ENCODE results near the gene AK8. TPM values are rescaled to one million over a fixed set of nuclear protein-coding genes. Genes with fewer than 3 reads are reported as not detected.

AK8 gene
- total and polyA plus RNA-seq, 7 donors: 0.10 TPM; not detected in 6

GRCh38 chr9:132743931-132744479 lies 134.1 kb downstream of the AK8 start:
- no peak for TF ChIP-seq CTCF (IDR thresholded peaks at IDR 0.05)
- ATAC-seq (no peak), DNase-seq (no peak)
- Histone ChIP-seq H3K36me3 (ENCODE audit: insufficient read depth in 1 of 2, low read depth in 1 of 2) (no peaks in the 10 kb centered on the region), H3K4me3 (no peak overlapping the region), H3K4me1 (no peaks in the 10 kb centered on the region), H3K27me3 (ENCODE audit: insufficient read depth in 3 of 3, low read length in 2 of 3) (peaks cover 0 to 64% (median 16%) of the 10 kb centered on the region in 3 donors), H3K27ac (no peak overlapping the region), H3K9me3 (no peaks in the 10 kb centered on the region)
- intact Hi-C loops (cut with DNase I): no loop called here
- WGBS, 3 donors: 22 to 26% (median 25%) methylated on average over 13 of the region's 13 CpGs

GRCh38 chr9:132742821-132743311 lies 135.2 kb downstream of the AK8 start:
- no peak for ATAC-seq
- Histone ChIP-seq H3K27ac (no peak overlapping the region), H3K27me3 (ENCODE audit: insufficient read depth in 3 of 3, low read length in 2 of 3) (peaks cover 0 to 64% (median 16%) of the 10 kb centered on the region in 3 donors), H3K9me3 (no peaks in the 10 kb centered on the region), H3K4me3 (no peak overlapping the region), H3K4me1 (no peaks in the 10 kb centered on the region), H3K36me3 (ENCODE audit: insufficient read depth in 1 of 2, low read depth in 1 of 2) (no peaks in the 10 kb centered on the region)
- TF ChIP-seq CTCF (IDR thresholded peaks at IDR 0.05): no peak
- 43 to 45% (median 44%) methylated on average over 16 to 17 of the region's 17 CpGs for WGBS, 3 donors
- intact Hi-C loops (cut with DNase I): no loop called here
- DNase-seq: no peak

- H3K27me3 ChIP-seq (ENCODE audit: insufficient read depth in 3 of 3, low read length in 2 of 3): peaks cover 0 to 52% (median 15%) of the 10 kb centered on the region in 3 donors
Measured at GRCh38 chr9:132740526-132741309, 137.4 kb downstream of the AK8 start.

GRCh38 chr9:132739710-132740310 lies 138.3 kb downstream of the AK8 start:
- intact Hi-C loops (cut with DNase I): no loop called here
- ATAC-seq (no peak), DNase-seq (no peak)
- Histone ChIP-seq H3K4me3 (no peak overlapping the region), H3K9me3 (no peaks in the 10 kb centered on the region), H3K4me1 (no peaks in the 10 kb centered on the region), H3K36me3 (ENCODE audit: insufficient read depth in 1 of 2, low read depth in 1 of 2) (no peaks in the 10 kb centered on the region), H3K27me3 (ENCODE audit: insufficient read depth in 3 of 3, low read length in 2 of 3) (peaks cover 0 to 46% (median 13%) of the 10 kb centered on the region in 3 donors), H3K27ac (no peak overlapping the region)
- TF ChIP-seq CTCF (IDR thresholded peaks at IDR 0.05): no peak
- WGBS, 3 donors: 91% methylated on average over 9 of the region's 9 CpGs

More at GRCh38 chr9:132740526-132741309, 137.4 kb downstream of the AK8 start:
- no peak for ATAC-seq
- no peak for TF ChIP-seq CTCF (IDR thresholded peaks at IDR 0.05)
- 80 to 90% (median 84%) methylated on average over 15 of the region's 15 CpGs for whole genome bisulfite sequencing, 3 donors
- Histone ChIP-seq H3K9me3 (no peaks in the 10 kb centered on the region), H3K36me3 (ENCODE audit: insufficient read depth in 1 of 2, low read depth in 1 of 2) (no peaks in the 10 kb centered on the region), H3K27ac (no peak overlapping the region), H3K4me1 (no peaks in the 10 kb centered on the region), H3K4me3 (no peak overlapping the region)
- DNase-seq: no peak
- intact Hi-C loops (cut with DNase I): no loop called here
